PC-9 (cell line): Measurements from ENCODE around the gene MMP15. TPM values are rescaled to one million over a fixed set of nuclear protein-coding genes. Genes with fewer than 3 reads are reported as not detected.

Experiments used
- BruUV-seq: library from RNA; stranded (reverse); fragments of 400-500 nt; replicated peaks from 2 replicates; lab custom pipeline; 2021; lab: Mats Ljungman, UMichigan
- CTCF ChIA-PET: fragments of 300-600 bp; sonication (Branson Sonifier 250); formaldehyde crosslinking; loops from one replicate; lab custom pipeline; 2022; ENCODE audit warnings: antibody characterized with exemption; lab: Charles Lee
- POLR2A ChIA-PET: fragments of 300-600 bp; sonication (Branson Sonifier 250); formaldehyde crosslinking; loops from one replicate; lab custom pipeline; 2022; ENCODE audit warnings: antibody characterized with exemption; ENCODE audit not compliant: unreplicated experiment; lab: Charles Lee
- DNase-seq, 2 experiments: peaks; one replicate each; pipeline versions ENCODE4 v3.0.0 to v3.0.0-alpha.2; 2015 to 2022; ENCODE audit warnings: mixed read lengths in 1 of 2
- H2AFZ ChIP-seq: fragments of 200-600 bp; sonication (generic); 2 replicates; pipeline ENCODE4 v1.8.1; 2017; ENCODE audit warnings: antibody characterized with exemption
- H3F3A ChIP-seq: fragments of 200-600 bp; sonication (generic); 2 replicates; pipeline ENCODE4 v1.8.1; 2017; ENCODE audit warnings: antibody characterized with exemption, mild to moderate bottlenecking, low read depth; ENCODE audit not compliant: insufficient read depth
- H3K27ac ChIP-seq: fragments of 200-600 bp; sonication (generic); 2 replicates; pipeline ENCODE4 v1.6.1; 2016; ENCODE audit warnings: mixed run types
- H3K27me3 ChIP-seq: fragments of 200-600 bp; sonication (generic); 2 replicates; pipeline ENCODE4 v1.6.1; 2016; ENCODE audit warnings: low read depth, mixed run types; ENCODE audit not compliant: insufficient read depth
- H3K36me3 ChIP-seq: fragments of 200-600 bp; sonication (generic); 2 replicates; pipeline ENCODE4 v1.6.1; 2016; ENCODE audit warnings: low read depth, mixed run types
- H3K4me1 ChIP-seq: fragments of 200-600 bp; sonication (generic); replicated peaks from 2 replicates; pipeline ENCODE4 v1.6.1; 2016; ENCODE audit warnings: mixed run types; ENCODE audit not compliant: insufficient read depth
- H3K4me2 ChIP-seq: fragments of 200-600 bp; sonication (generic); 2 replicates; pipeline ENCODE4 v1.6.1; 2017; ENCODE audit warnings: mixed run types
- H3K4me3 ChIP-seq: fragments of 200-600 bp; sonication (generic); 2 replicates; pipeline ENCODE4 v1.6.1; 2016; ENCODE audit warnings: mixed run types
- H3K79me2 ChIP-seq: fragments of 200-600 bp; sonication (generic); 2 replicates; pipeline ENCODE4 v1.6.1; 2017; ENCODE audit warnings: low read depth, mixed run types
- H3K9me2 ChIP-seq: fragments of 200-600 bp; sonication (generic); 2 replicates; pipeline ENCODE4 v1.8.1; 2017; ENCODE audit warnings: mild to moderate bottlenecking; ENCODE audit not compliant: insufficient read depth
- H3K9me3 ChIP-seq: fragments of 200-600 bp; sonication (generic); 2 replicates; pipeline ENCODE4 v1.8.1; 2016; ENCODE audit warnings: low read depth; ENCODE audit not compliant: insufficient read depth
- H4K20me1 ChIP-seq: fragments of 200-600 bp; sonication (generic); 2 replicates; pipeline ENCODE4 v1.8.1; 2017; ENCODE audit not compliant: insufficient read depth
- EZH2 ChIP-seq: fragments of 200-600 bp; sonication (generic); IDR thresholded peaks from 2 replicates; pipeline ENCODE4 v1.8.0; 2017; ENCODE audit warnings: antibody characterized with exemption, low read depth
- intact Hi-C: fragments of 100-400 bp; cut with micrococcal nuclease; formaldehyde crosslinking; loops from one replicate; pipeline ENCODE4 v1.10.0; 2022; ENCODE audit not compliant: unreplicated experiment
- total RNA-seq: library from RNA; stranded (reverse); gene quantifications from 2 replicates; pipeline ENCODE4 v1.2.3, GENCODE V29; 2021
- TF ChIP-seq, protein P1 (sequence below): fragments of 200-600 bp; sonication (generic); conservative IDR thresholded peaks from 2 replicates; pipeline ENCODE4 v1.6.1; 2017; ENCODE audit warnings: mixed run types, antibody characterized with exemption, mild to moderate bottlenecking, moderate library complexity

The MMP15 gene
- total RNA-seq, 1 experiment from 2014 or later: 20.1 TPM

DNA sequence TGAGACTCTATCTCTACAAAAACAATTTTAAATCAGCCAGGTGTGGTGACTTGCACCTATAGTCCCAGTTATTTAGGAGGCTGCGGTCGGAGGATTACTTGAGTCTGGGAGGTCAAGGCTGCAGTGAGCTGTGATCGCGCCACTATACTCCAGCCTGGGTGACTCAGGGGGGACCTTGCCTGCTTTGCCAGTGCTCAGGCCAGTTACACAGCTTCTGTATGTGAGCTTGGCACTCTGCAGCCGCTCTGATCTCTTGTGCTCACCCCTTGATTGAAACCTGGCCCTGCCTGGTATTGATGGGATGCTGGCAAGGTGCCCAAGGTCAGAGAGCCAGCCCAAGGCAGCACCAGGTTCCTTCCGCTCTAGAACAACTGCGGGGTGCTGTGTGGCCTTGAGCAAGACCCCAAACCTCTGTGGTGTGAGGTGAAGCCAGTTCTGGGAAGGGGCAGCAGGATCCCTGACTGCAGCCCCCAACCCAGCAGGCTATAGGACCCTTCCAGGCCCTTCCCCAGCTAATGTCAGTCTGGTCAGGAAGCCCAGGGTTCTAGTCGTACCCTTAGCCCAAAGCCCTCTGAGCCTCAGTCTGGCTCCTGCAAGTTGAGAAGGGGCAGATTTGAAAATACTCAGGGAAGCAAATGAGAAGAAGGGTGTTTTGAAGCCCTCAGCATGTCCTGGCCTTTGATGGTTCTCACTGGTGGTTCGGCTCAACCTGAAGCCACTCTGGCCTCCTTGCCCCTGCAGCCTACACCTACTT lies 18.9 kb downstream of the MMP15 start:
- no peaks in the 10 kb centered on the region for H3F3A ChIP-seq
- H3K4me1 ChIP-seq: no peaks in the 10 kb centered on the region
- H3K27me3 ChIP-seq: no peaks in the 10 kb centered on the region
- H4K20me1 ChIP-seq: no peaks in the 10 kb centered on the region
- H3K27ac ChIP-seq: no peak overlapping the region
- no peak for TF ChIP-seq EZH2
- TF ChIP-seq, protein P1, sequence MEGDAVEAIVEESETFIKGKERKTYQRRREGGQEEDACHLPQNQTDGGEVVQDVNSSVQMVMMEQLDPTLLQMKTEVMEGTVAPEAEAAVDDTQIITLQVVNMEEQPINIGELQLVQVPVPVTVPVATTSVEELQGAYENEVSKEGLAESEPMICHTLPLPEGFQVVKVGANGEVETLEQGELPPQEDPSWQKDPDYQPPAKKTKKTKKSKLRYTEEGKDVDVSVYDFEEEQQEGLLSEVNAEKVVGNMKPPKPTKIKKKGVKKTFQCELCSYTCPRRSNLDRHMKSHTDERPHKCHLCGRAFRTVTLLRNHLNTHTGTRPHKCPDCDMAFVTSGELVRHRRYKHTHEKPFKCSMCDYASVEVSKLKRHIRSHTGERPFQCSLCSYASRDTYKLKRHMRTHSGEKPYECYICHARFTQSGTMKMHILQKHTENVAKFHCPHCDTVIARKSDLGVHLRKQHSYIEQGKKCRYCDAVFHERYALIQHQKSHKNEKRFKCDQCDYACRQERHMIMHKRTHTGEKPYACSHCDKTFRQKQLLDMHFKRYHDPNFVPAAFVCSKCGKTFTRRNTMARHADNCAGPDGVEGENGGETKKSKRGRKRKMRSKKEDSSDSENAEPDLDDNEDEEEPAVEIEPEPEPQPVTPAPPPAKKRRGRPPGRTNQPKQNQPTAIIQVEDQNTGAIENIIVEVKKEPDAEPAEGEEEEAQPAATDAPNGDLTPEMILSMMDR: no peak
- H2AFZ ChIP-seq: no peak overlapping the region
- no peaks in the 10 kb centered on the region for H3K79me2 ChIP-seq
- H3K4me2 ChIP-seq: no peak overlapping the region
- intact Hi-C loops: no loop called here
- no peak overlapping the region for H3K4me3 ChIP-seq
- ChIA-PET POLR2A (no interaction called here), CTCF (no interaction called here)
- H3K9me3 ChIP-seq: no peaks in the 10 kb centered on the region
- peak in 1 of 2 experiments; percentile 11 for DNase-seq
- no TSS peak for BruUV-seq
- no peaks in the 10 kb centered on the region for H3K9me2 ChIP-seq
- H3K36me3 ChIP-seq: no peaks in the 10 kb centered on the region

DNA sequence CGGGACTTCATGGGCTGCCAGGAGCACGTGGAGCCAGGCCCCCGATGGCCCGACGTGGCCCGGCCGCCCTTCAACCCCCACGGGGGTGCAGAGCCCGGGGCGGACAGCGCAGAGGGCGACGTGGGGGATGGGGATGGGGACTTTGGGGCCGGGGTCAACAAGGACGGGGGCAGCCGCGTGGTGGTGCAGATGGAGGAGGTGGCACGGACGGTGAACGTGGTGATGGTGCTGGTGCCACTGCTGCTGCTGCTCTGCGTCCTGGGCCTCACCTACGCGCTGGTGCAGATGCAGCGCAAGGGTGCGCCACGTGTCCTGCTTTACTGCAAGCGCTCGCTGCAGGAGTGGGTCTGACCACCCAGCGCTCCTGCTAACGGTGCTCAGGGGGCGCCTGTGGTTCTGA lies 19.5 kb downstream of the MMP15 start:
- Histone ChIP-seq H3K9me3 (no peaks in the 10 kb centered on the region), H3K27me3 (no peaks in the 10 kb centered on the region), H3K4me1 (no peaks in the 10 kb centered on the region), H3K4me2 (no peak overlapping the region), H3K9me2 (no peaks in the 10 kb centered on the region), H2AFZ (no peak overlapping the region), H3F3A (no peaks in the 10 kb centered on the region), H4K20me1 (no peaks in the 10 kb centered on the region), H3K36me3 (no peaks in the 10 kb centered on the region), H3K4me3 (no peak overlapping the region), H3K79me2 (no peaks in the 10 kb centered on the region), H3K27ac (no peak overlapping the region)
- intact Hi-C loops: no loop called here
- POLR2A ChIA-PET: no interaction called here
- TF ChIP-seq EZH2: no peak
- TF ChIP-seq, protein P1: no peak
- CTCF ChIA-PET: no interaction called here
- DNase-seq: peak in 1 of 2 experiments; percentile 18
- no TSS peak for BruUV-seq

DNA sequence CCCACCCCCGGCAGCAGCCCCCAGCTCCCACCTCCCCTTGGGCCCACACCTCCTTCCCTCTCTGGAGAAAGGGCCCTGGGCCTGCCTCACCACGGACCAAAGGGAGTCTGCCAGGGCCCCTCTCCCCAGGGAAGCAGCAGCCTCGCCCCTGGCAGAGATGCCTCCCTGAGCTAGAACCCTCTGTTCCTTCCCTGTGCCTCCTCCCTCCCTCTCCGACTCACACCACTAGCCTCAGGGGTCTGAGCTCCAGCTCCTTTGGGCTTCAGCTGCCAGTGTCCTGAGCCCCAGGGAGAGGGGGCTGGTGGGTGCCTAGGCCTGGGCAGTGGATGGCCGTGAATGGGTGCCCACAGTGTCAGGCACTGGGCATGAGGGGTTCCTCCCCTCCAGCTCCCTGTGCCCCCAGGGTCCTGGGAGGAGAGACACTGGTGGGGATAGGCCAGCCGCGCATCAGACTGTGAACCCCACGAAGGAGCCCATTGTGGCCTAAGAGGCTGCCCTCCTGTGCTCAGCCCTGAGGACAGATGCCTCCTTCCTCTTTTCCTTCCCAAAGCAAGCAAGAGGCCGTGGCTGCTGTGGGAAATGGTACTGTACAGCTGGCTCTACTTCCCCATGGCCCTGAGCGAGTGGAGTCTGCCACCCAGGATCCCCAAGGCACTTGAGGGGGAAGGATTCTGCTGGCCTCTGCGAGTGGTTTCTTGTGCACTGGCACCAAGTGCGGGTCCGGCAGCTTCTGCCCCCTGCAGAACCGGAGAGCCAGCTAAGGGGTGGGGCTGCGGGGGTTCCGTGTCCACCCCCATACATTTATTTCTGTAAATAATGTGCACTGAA lies 20.7 kb downstream of the MMP15 start:
- BruUV-seq: no TSS peak
- no peaks in the 10 kb centered on the region for H3K4me1 ChIP-seq
- no peaks in the 10 kb centered on the region for H3K79me2 ChIP-seq
- peak in 1 of 2 experiments; percentile 17 for DNase-seq
- H3K4me3 ChIP-seq: no peak overlapping the region
- no peaks in the 10 kb centered on the region for H3K9me2 ChIP-seq
- no peak overlapping the region for H2AFZ ChIP-seq
- CTCF ChIA-PET: no interaction called here
- H3K36me3 ChIP-seq: no peaks in the 10 kb centered on the region
- H3K27ac ChIP-seq: no peak overlapping the region
- H3K9me3 ChIP-seq: no peaks in the 10 kb centered on the region
- H3K27me3 ChIP-seq: no peaks in the 10 kb centered on the region
- no peaks in the 10 kb centered on the region for H4K20me1 ChIP-seq
- POLR2A ChIA-PET: no interaction called here
- TF ChIP-seq EZH2: no peak
- TF ChIP-seq, protein P1: no peak
- intact Hi-C loops: no loop called here
- H3K4me2 ChIP-seq: no peak overlapping the region
- no peaks in the 10 kb centered on the region for H3F3A ChIP-seq
